Retina (tissue), 1 donor: ENCODE measurements around the gene SNX7.

Experiments
- DNase-seq: peaks from one replicate; pipeline ENCODE4 v3.0.0-alpha.2; 2016

The SNX7 gene

DNA sequence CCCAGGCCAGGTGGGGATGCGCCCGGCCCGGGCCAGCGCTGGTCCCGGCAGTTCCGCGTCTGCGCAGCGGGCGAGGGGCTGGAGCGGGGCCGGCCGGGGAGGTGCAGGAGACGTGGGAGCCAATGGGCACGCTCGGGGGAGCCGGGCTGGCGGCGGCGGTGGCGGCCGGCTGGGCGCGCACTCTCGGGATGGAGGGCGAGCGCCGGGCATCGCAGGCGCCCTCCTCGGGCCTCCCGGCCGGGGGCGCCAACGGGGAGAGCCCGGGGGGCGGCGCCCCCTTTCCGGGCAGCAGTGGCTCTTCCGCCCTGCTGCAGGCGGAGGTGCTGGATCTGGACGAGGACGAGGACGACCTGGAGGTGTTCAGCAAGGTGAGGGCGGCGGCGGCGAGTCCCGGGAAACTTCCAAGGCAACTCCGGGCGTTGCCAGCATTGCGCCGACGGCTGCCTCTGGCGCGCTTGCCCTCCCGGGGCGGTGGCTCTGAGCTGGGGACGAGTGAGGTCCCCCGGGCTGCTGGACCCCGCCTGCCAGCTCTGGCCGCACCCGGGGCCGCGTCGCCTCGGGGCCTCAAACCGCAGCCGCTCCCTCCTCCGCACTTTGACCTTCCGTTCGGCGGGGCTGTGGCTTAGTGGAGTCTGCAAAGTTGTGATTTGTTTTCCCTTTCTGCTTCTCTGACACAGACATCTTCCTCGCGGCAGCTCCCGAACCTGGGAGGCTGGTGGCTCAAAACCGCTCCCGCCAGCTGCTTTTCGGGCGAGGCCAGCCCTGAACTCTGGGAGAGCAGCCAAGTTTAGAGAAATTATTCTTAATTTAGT, at the start of gene SNX7:
Gene SNX7 (plus strand): TSS at position 178 of the 812 bp plus-strand sequence. CDS start 11 bp downstream, at position 189.
- DNase-seq: peak; percentile 90

DNA sequence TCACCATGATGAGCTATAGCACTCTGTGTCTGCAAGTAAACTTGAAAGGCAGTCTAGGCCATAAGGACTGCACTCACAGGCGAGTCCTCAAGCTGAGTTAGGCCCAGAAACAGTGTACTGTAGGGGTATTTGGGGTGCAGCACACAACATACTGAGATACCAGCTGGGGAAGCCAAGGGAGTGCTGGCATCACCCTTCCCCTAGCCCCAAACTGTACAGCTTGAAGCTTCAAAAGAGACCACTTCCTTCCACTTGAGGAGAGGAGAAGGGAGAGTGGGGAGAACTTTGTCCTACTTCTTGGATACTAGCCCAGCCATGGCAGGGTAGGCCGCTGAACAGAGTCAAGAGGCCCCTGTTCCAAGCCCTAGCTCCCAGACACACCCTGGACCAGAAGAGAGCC, 24.2 kb upstream of the SNX7 start:
- no peak for DNase-seq

- DNase-seq: no peak
Observed at GRCh38 chr1:98638185-98638584, 23.3 kb upstream of the SNX7 start.

DNA sequence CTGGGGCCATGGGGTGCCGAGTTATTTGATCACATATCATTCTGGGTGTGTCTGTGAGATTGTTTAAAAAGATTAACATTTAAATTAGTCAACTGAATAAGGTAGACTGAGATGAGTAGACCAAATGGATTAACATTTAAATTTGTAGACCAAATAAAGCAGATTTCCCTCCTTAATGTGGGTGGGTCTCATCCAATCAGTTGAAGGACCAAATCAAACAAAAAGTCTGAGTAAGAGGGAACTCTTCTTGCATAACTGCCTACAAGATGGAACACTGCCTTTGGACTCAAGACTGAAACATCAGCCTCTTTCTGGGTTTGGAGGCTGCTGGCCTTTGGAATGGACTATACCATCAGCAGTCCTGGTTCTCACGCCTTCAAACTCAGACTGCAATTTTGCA, 17.0 kb upstream of the SNX7 start:
- no peak for DNase-seq

DNA sequence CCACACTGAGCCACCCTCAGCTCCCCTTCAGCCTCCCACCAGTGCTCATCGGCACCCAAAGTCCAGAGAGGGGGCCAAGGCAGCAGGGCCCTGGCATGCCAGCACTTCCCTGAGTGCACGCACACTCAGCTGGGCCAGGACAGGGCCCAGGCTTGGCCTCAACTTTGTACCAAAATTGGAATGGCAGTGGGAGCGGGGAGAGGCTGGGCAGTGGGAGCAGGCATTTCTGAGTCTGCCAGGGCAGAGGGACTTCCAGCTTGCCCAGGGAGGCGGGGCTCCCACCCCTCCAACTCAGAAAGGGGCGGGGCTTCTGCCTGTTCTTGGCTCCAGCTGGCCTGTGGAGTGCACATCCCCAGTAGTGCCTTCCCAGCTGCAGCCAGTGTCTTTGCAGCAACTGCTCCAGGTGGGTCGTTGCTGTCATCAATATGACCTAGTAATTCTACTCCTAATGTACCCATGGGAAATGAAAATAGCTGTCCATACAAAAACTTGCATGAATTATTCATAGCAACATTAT, 10.3 kb upstream of the SNX7 start:
- no peak for DNase-seq

DNA sequence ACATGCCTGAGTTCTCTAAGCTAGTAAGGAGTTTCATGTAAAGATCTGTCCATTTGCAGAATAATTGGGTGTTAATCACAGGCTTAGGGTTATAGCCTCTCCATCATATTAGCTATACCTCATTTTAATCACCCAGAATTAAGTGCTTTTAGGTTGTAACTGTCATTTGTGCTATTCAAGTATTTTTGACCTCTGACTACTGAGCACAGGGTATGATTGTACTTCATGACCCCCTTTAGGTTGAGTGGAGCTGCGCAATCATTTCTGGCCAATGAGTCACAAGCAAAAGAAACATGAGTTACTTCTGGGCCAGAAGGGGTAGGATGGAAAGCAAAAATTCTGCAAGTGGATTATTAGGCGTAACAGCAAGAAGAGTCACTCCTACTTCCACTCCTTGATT, 8.4 kb upstream of the SNX7 start:
- no peak for DNase-seq

DNA sequence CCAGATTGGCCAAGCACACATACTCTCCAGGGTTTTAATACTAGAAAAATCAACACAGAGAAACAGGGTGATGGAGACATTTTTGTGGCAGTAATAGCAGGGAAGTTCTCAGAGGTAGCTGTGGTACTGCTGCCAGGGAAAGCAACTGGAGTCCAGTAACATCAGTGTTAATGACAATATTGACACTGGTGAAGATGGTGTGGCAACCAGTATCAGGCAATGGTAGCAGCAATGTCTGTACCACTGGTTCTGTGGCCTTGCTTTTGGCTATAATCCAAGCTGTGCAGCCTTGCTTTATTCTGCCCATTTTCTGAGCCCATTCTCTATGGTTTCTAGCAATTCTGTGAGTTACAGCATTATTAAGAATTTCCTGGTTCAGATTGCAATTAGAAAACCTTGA, 1.6 kb upstream of the SNX7 start:
- no peak for DNase-seq

- peak; percentile 83 for DNase-seq
Observed at GRCh38 chr1:98660940-98661543, 479 bp upstream of the SNX7 start.

GRCh38 chr1:98662356-98662670, 792 bp downstream of the SNX7 start:
- no peak for DNase-seq

- DNase-seq: no peak
Observed at GRCh38 chr1:98668733-98669132, 7.2 kb downstream of the SNX7 start.

- DNase-seq: no peak
Observed at GRCh38 chr1:98669355-98670296, 8.1 kb downstream of the SNX7 start.

GRCh38 chr1:98672189-98672588, 10.7 kb downstream of the SNX7 start:
- DNase-seq: no peak

DNA sequence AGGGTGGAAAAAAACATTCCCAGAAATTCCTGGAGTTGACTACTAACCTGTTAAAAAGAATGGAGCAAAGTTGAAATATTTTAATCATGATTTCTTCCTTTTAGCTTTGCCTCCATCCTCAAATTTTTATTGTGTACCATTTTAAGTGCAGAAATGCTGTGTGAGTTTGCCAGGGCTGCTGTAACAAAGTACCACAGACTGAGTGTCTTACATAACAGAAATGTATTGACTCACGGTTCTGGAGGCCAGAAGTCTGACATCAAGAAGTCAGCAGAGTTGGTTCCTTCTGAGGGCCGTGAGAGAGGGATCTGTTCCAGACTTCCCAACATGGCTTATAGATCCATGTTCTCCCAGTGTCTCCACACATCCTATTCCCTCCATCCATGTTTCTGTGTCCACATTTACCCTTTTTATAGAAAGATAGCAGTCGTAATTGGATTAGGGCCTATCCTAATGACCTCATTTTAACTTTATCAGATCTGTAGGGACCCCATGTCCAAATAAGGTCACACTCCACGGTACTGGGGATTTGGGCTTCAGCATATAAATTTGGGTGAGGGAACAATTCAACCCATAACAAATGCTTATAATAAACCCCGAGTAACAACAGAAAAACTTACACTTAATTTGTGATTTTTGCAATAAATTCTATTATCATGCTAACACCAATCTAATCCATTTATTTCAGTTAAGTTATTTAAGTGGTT, 12.7 kb downstream of the SNX7 start:
- DNase-seq: no peak

DNA sequence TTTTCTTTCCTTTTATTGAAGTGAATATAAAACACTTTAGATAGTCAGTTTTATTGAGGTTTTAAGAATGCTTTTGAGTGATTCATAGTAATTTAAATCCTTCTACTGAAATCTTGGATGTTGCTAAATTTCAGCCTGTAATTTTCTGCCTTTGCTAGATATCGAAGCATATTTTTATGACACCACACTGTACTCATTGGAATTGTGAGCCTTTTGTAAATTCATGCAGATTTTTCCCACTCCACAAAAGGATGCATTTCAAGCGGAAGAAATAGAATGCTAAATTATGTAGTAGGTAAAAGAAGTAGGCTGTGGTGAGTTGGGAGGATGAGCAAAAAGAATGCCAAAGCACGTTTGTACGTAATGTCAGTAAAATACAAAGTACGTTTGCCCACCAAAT, 13.8 kb downstream of the SNX7 start:
- no peak for DNase-seq

GRCh38 chr1:98677288-98677687, 15.8 kb downstream of the SNX7 start:
- no peak for DNase-seq

DNA sequence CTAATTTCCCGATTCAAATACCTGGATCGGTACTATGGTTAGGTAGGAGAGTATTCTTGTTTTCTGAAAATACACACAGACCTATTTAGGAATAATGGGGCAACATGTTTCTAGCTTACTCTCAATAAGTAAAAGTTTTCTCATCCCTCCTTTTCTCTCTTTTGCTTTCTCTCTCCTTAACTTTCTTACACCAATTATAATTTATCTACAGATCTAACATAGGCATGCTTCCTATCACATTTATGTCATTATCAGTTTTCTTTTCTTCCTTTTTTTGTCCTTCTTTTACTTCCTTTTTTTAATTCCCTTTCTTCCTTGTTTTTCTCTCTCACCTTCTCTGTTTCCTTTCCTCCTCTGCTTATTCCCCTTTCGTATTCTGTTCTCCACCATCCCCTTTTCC, 20.3 kb downstream of the SNX7 start:
- DNase-seq: no peak

DNA sequence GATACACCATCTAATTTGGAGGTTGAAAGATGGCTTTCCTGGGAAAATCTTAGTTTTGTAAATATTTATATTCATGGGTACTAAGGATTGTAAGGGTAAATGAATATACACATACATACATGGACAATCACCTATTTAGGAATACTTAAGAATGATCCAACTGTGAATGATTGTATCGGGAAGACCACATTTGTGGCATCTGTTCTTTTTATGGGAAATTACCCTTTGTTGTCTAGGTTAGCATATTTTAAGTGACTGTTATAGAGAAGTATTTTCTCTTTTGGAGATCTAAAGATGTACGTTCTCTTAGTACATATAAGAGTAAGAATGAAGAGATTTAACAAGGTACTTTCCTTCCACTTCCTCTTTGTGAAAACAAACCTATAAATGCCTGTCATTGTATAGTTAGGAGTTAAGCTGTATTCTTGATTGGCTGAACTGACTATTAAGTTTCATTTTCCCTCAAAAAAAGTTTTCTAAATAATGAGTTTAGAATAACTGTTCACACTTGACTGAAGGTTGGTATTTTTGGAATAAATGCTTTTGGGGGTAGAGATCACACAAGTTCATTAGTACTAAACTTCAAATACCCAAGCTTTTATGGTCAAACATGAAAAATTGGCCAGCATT, 26.7 kb downstream of the SNX7 start:
- no peak for DNase-seq

DNA sequence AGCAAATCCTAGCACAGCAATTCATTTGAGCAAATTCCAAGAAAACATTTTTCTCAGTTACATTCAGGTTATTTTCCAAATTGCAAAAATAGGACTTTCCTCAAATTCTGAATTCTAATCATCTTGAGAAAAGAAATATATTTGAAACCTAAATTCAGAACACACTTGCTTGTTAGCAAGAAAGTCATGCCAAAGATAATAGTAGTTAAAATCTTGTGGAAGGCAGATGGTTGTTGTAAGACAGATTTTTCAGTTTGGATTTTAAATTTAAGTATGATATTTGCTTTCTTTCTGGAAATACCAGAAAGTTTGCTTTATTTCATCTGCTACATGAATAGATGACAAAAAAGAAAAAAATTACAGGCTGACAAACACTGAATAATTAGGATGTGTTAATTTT, 29.1 kb downstream of the SNX7 start:
- no peak for DNase-seq

DNA sequence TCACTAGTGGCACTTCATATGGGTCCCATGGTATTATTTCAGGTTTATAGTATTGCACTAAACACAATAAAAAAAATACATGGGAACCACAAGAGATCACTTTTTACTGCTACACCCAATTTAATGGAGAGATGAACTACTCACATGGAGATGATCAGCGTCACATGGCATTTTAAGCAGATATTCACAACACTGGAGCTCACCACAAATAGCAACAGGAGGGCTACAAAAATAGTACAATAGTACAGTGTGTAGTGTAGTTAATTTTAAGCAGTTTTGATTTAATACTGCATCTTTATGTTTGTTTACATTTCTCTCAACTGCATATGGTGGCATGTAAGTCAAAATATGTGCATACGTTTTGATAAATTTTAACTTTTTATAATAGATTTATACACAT, 31.0 kb downstream of the SNX7 start:
- DNase-seq: no peak

DNA sequence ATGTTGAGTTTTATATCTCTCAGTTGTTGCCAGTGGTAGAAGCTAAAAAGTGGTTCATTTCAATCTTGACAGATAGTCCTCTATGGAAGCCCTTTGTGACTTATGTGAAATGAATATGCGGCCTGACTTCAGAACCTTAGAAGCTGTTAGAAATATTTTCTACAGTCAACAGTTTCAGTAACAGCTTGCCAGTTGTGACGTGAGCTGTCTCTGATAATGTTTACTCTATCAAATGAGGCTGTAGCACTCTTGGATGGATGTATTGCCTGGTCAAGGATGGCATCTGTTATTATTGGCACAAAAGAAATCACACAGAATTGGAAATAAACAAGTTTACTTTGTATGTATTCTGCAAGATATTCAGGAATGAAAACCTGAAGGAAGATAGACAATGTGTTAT, 31.9 kb downstream of the SNX7 start:
- no peak for DNase-seq

DNA sequence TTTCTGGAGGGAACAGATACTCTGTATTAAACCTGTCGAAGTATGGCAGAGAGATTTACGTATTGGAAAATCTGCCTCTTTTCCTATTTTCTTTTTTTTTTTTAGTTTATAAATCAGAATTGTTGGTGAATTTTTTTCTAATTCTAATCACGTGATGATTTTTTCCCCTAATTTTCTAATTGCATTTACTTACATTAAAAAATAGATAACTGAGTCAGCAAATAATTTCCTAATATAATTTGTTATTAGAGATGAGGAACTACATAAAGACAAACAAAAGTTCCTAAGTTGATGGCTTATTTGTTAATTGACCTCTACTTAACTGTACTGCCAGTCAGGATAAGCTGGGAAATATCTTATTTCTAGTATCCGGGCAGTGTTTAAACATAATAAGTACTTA, 34.6 kb downstream of the SNX7 start:
- DNase-seq: no peak

GRCh38 chr1:98697781-98698180, 36.3 kb downstream of the SNX7 start:
- no peak for DNase-seq
